HUES48 (cell line): Measurements from ENCODE around the gene SRPRB.
"Not testable (repeated sequence)": the region's sequence is repeated elsewhere in the genome, so short reads cannot be mapped to it uniquely, and the experiment has no call there.

Experiments used
- H3K27ac ChIP-seq: one replicate; pipeline ENCODE4 v1.7.0; 2013; ENCODE audit warnings: low read depth, low read length, inconsistent platforms
- H3K27me3 ChIP-seq: 2 replicates; pipeline ENCODE4 v1.6.1; 2013; ENCODE audit warnings: mild to moderate bottlenecking, low read length; ENCODE audit not compliant: control insufficient read depth, insufficient read depth
- H3K36me3 ChIP-seq: 2 replicates; pipeline ENCODE4 v1.6.1; 2013; ENCODE audit warnings: low read length; ENCODE audit not compliant: control insufficient read depth, insufficient read depth
- H3K4me1 ChIP-seq: 2 replicates; pipeline ENCODE4 v1.6.1; 2013; ENCODE audit warnings: mild to moderate bottlenecking, low read length; ENCODE audit not compliant: control insufficient read depth, insufficient read depth
- H3K4me3 ChIP-seq: 2 replicates; pipeline ENCODE4 v1.5.1; 2013; ENCODE audit warnings: mild to moderate bottlenecking, low read depth, low read length
- H3K9ac ChIP-seq: 2 replicates; pipeline ENCODE4 v1.6.1; 2013; ENCODE audit warnings: mild to moderate bottlenecking, low read depth, low read length, moderate library complexity
- H3K9me3 ChIP-seq: 2 replicates; pipeline ENCODE4 v1.6.1; 2013; ENCODE audit warnings: low read length; ENCODE audit not compliant: control insufficient read depth, insufficient read depth

SRPRB gene

GRCh38 chr3:133780756-133781155, 24.9 kb upstream of the SRPRB start:
- H3K4me1 ChIP-seq, H3K36me3 ChIP-seq, H3K4me3 ChIP-seq, H3K27ac ChIP-seq, H3K9me3 ChIP-seq, H3K9ac ChIP-seq, H3K27me3 ChIP-seq: not testable (repeated sequence)

GRCh38 chr3:133781570-133781969, 24.0 kb upstream of the SRPRB start:
- no peaks in the 10 kb centered on the region for H3K36me3 ChIP-seq
- no peaks in the 10 kb centered on the region for H3K27me3 ChIP-seq
- no peak overlapping the region for H3K9ac ChIP-seq
- H3K9me3 ChIP-seq = 0 out of 2 replicates have a peak, but pooled peaks cover 3% of the 10 kb centered on the region
- no peak overlapping the region for H3K27ac ChIP-seq
- H3K4me3 ChIP-seq = no peak overlapping the region
- H3K4me1 ChIP-seq = peaks cover 9% of the 10 kb centered on the region; the same call in 1 of the 2 replicates

GRCh38 chr3:133782454-133782853, 23.2 kb upstream of the SRPRB start:
- H3K4me3 ChIP-seq = no peak overlapping the region
- 0 out of 2 replicates have a peak, but pooled peaks cover 3% of the 10 kb centered on the region for H3K9me3 ChIP-seq
- no peak overlapping the region for H3K9ac ChIP-seq
- no peak overlapping the region for H3K27ac ChIP-seq
- H3K27me3 ChIP-seq = no peaks in the 10 kb centered on the region
- H3K4me1 ChIP-seq = peaks cover 9% of the 10 kb centered on the region; the same call in 1 of the 2 replicates
- H3K36me3 ChIP-seq = no peaks in the 10 kb centered on the region

- H3K36me3 ChIP-seq = no peaks in the 10 kb centered on the region
- no peak overlapping the region for H3K27ac ChIP-seq
- no peak overlapping the region for H3K4me3 ChIP-seq
- H3K4me1 ChIP-seq = no peaks in the 10 kb centered on the region
- 0 out of 2 replicates have a peak, but pooled peaks cover 3% of the 10 kb centered on the region for H3K9me3 ChIP-seq
- H3K27me3 ChIP-seq = no peaks in the 10 kb centered on the region
- H3K9ac ChIP-seq = no peak overlapping the region
Observed at GRCh38 chr3:133783762-133784161, 21.9 kb upstream of the SRPRB start.

- no peak overlapping the region for H3K9ac ChIP-seq
- H3K9me3 ChIP-seq = peaks cover 30% of the 10 kb centered on the region
- no peaks in the 10 kb centered on the region for H3K4me1 ChIP-seq
- no peaks in the 10 kb centered on the region for H3K27me3 ChIP-seq
- no peak overlapping the region for H3K4me3 ChIP-seq
- no peaks in the 10 kb centered on the region for H3K36me3 ChIP-seq
- H3K27ac ChIP-seq = no peak overlapping the region
Observed at GRCh38 chr3:133788024-133788423, 17.6 kb upstream of the SRPRB start.

DNA sequence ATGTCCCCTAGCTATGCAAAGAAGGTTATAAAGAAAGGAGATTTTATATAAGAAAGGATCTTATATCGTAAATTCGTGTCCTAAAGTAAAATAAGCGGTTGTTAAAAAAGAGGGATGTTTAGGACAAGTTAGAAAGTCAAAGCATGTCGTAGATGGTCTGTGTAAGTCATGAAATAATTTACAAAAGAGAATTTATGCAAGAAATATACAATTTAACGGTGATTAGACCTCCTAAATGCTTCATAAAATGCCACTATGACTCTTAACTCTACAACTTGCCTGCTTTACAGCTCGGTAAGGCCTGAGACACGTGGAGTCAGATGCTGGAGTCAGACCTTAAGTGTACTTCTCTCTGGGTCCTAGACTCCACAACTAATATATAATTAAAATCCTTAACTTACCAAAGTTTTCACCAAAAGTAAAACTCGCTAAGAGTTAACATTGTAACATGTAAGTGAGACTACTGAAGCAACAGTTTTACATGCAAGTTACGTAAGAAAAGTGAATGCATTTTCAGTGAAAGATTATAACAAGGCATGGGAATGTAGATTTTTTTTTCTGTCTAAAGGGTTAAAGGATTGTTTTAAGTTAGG, 13.3 kb upstream of the SRPRB start:
- no peak overlapping the region for H3K4me3 ChIP-seq
- H3K27me3 ChIP-seq = no peaks in the 10 kb centered on the region
- no peaks in the 10 kb centered on the region for H3K4me1 ChIP-seq
- no peak overlapping the region for H3K9ac ChIP-seq
- no peaks in the 10 kb centered on the region for H3K36me3 ChIP-seq
- H3K9me3 ChIP-seq = peaks cover 47% of the 10 kb centered on the region
- no peak overlapping the region for H3K27ac ChIP-seq

DNA sequence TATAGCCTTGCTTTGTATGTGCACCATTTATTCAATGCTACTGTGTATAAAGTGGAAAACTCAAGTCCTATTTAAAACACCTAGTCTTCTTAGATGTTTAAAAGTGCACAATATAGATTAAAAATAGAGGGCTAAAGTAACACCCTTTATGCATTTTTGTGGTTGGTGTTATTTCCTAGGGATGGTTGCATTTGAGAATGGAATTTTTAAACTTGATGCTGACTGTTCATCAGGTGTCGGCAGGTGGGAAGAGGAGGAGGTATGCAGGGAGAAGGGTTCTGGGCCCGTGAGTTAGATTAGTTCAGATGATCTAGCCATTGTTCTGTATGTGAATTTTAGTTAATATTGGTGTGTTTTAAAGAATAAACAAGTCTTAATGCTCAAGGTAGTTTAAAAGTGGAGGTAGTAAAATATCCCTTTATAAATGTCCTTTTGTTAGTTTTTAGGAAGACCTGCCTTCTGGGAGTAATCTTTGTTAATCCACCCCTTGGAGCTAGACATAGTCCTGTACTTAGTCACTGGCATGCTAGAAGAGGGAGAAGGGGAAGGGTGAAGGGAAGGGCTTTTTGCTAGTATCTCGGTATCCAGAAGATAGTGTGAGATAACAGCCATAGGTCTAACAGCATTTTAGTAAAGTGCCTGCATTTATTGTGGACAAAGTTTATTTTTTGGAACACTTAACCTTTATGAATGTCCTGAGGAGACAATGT, 8.1 kb upstream of the SRPRB start:
- H3K4me1 ChIP-seq = no peaks in the 10 kb centered on the region
- H3K27me3 ChIP-seq = peaks cover 6% of the 10 kb centered on the region
- H3K36me3 ChIP-seq = no peaks in the 10 kb centered on the region
- no peak overlapping the region for H3K27ac ChIP-seq
- H3K9me3 ChIP-seq = peaks cover 25% of the 10 kb centered on the region
- H3K9ac ChIP-seq = no peak overlapping the region
- H3K4me3 ChIP-seq = no peak overlapping the region

DNA sequence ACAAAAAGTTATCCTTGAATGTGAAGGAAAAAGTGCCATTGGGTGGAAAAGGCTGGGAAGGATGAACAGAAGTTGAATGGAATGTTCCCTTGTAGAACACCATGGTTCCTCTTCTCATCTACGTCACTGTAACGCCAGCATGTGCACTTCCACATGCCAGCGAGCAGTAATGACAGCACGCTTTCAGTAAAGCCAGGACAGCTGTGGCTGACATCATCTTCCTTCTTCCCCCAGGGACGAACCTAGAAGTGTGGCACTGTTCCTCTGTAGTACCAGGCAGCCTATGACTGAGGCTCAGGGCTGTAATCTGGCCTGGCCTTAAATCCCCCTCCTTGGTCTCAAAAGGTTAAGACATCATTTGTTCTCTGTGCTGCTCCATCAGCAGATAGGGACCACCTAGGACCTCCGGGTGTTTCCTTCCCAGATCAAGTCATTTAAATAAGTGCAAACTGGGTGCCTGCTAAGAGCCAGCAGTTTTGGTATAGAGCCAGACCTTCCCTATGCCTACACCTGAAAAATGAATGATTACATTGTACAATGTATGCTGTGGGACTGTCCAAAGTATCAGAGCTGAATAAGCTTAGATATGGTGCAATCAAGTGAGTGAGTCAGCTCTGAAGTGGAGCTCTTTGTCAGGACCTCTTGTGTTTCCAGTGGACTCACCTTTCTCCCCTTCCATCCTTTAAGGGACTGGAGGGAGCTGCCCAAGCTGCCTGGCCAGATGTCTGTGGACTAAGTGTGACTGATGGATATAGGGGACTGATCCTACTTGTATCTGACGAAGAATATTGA, 5.6 kb upstream of the SRPRB start:
- H3K27me3 ChIP-seq = peaks cover 6% of the 10 kb centered on the region
- peaks cover 10% of the 10 kb centered on the region for H3K9me3 ChIP-seq
- H3K36me3 ChIP-seq = no peaks in the 10 kb centered on the region
- no peak overlapping the region for H3K9ac ChIP-seq
- H3K4me1 ChIP-seq = no peaks in the 10 kb centered on the region
- no peak overlapping the region for H3K27ac ChIP-seq
- H3K4me3 ChIP-seq = no peak overlapping the region

GRCh38 chr3:133803469-133803868, 2.1 kb upstream of the SRPRB start:
- H3K36me3 ChIP-seq = peaks cover 12% of the 10 kb centered on the region
- no peak overlapping the region for H3K9ac ChIP-seq
- peaks cover 8% of the 10 kb centered on the region; the same call in 1 of the 2 replicates for H3K4me1 ChIP-seq
- no peaks in the 10 kb centered on the region for H3K9me3 ChIP-seq
- no peak overlapping the region for H3K27ac ChIP-seq
- H3K4me3 ChIP-seq = no peak overlapping the region
- H3K27me3 ChIP-seq = peaks cover 6% of the 10 kb centered on the region

GRCh38 chr3:133804896-133805295, 719 bp upstream of the SRPRB start:
- Histone ChIP-seq H3K4me3 (peak overlapping the region; percentile 98), H3K9ac (no peak overlapping the region), H3K36me3 (peaks cover 17% of the 10 kb centered on the region), H3K27me3 (peaks cover 4% of the 10 kb centered on the region), H3K9me3 (no peaks in the 10 kb centered on the region), H3K27ac (no peak overlapping the region), H3K4me1 (peaks cover 8% of the 10 kb centered on the region; the same call in 1 of the 2 replicates)

DNA sequence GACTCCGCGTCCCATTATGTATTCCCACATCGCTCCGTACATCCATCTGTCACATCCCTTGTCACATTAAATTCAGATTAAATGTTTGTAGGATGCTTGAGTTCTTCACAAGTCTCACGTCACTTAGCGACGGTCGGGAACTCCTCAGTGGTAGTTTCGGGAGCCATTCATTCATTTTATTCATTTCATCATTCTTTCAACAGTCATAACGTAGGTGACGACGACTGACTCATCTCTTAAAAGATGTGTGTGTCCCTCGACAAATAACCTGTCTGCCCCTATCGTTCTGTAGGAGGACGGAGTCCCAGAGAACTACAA, 272 bp upstream of the SRPRB start:
- H3K4me3 ChIP-seq = peak overlapping the region; percentile 98
- no peaks in the 10 kb centered on the region for H3K9me3 ChIP-seq
- no peaks in the 10 kb centered on the region; the same call in 1 of the 2 replicates for H3K27me3 ChIP-seq
- H3K9ac ChIP-seq = no peak overlapping the region
- peaks cover 8% of the 10 kb centered on the region; the same call in 1 of the 2 replicates for H3K4me1 ChIP-seq
- H3K36me3 ChIP-seq = peaks cover 21% of the 10 kb centered on the region
- no peak overlapping the region for H3K27ac ChIP-seq
